ENCODE measurements around the gene PSMD5. TPM values are rescaled to one million over a fixed set of nuclear protein-coding genes. Genes with fewer than 3 reads are reported as not detected.

The PSMD5 gene
- total and polyA plus RNA-seq, 9 of the 15 experiments (the other 6 are each of a cell fraction or from before 2014, with no cell fraction given): 46.4 to 148 (median 76.3) TPM

- peak; percentile 95 for TF ChIP-seq E2F8 (IDR thresholded peaks at IDR 0.05; ENCODE audit: low read depth, partially characterized antibody)
- no peak for TF ChIP-seq FOS (IDR thresholded peaks at IDR 0.05; ENCODE audit: extremely low read depth, insufficient read length)
- TF ChIP-seq FOSL1 (tag; conservative IDR thresholded peaks at IDR 0.05): peak; percentile 58; the same call in 1 of the 2 replicates
- TF ChIP-seq ARID3B (CRISPR knock-in tag; IDR thresholded peaks at IDR 0.05; ENCODE audit: borderline replicate concordance): peak; percentile 96
- TF ChIP-seq ZNF174 (CRISPR knock-in tag; IDR thresholded peaks at IDR 0.05): no peak
- peak; percentile 91 for TF ChIP-seq HINFP (tag; conservative IDR thresholded peaks at IDR 0.05; ENCODE audit: low read depth)
- no peak; the same call in 1 of the 2 replicates for TF ChIP-seq ZNF586 (CRISPR knock-in tag; conservative IDR thresholded peaks at IDR 0.05)
- TF ChIP-seq CCAR2 (IDR thresholded peaks at IDR 0.05; ENCODE audit: low read depth, low read length): no peak
- TF ChIP-seq MED1 (CRISPR knock-in tag; IDR thresholded peaks at IDR 0.05; ENCODE audit: borderline replicate concordance): no peak
- no peak for TF ChIP-seq TFAM (CRISPR knock-in tag; conservative IDR thresholded peaks at IDR 0.05)
- no peak for TF ChIP-seq BRCA1 (IDR thresholded peaks at IDR 0.05)
- TF ChIP-seq BRCA1 (CRISPR knock-in tag; IDR thresholded peaks at IDR 0.05): no peak
- peak; percentile 74; the same call in 1 of the 2 replicates for TF ChIP-seq ZNF263 (CRISPR knock-in tag; IDR thresholded peaks at IDR 0.05; ENCODE audit: borderline replicate concordance)
- TF ChIP-seq ZNF740 (CRISPR knock-in tag; IDR thresholded peaks at IDR 0.05): 0 out of 2 replicates have a peak, but pooled peaks have one; percentile 25
- TF ChIP-seq ZNF740 (tag; IDR thresholded peaks at IDR 0.05): no peak
- peak; percentile 14 to 92; a peak in 2 of 4 replicates for TF ChIP-seq TRIM24 (IDR thresholded peaks at IDR 0.05)
- no peak for TF ChIP-seq ZNF398 (CRISPR knock-in tag; IDR thresholded peaks at IDR 0.05)
- no peak; the same call in 1 of the 2 replicates for TF ChIP-seq BCOR (IDR thresholded peaks at IDR 0.05)
Observed at GRCh38 chr9:120792898-120793765, 49.6 kb downstream of the PSMD5 start, which contains the start of gene FBXW2 (continued).
